Karpas-422 (cell line): ENCODE data around the gene SLC7A10. TPM values are rescaled to one million over a fixed set of nuclear protein-coding genes. Genes with fewer than 3 reads are reported as not detected.

Source experiments
- DNase-seq: peaks from one replicate; pipeline ENCODE4 v3.0.0-alpha.2; 2015
- H2AFZ ChIP-seq: fragments of 200-600 bp; sonication (generic); 2 replicates; pipeline ENCODE4 v1.6.1; 2014; ENCODE audit warnings: antibody characterized with exemption, low read length, mixed read lengths
- H3K27ac ChIP-seq: fragments of 200-600 bp; sonication (generic); 2 replicates; pipeline ENCODE4 v1.5.1; 2014; ENCODE audit warnings: mild to moderate bottlenecking, low read length, moderate library complexity
- H3K27me3 ChIP-seq: fragments of 200-600 bp; sonication (generic); 2 replicates; pipeline ENCODE4 v1.6.1; 2014; ENCODE audit warnings: low read length, mixed read lengths
- H3K36me3 ChIP-seq: fragments of 200-600 bp; sonication (generic); 2 replicates; pipeline ENCODE4 v1.6.1; 2014; ENCODE audit warnings: low read length, mixed read lengths; ENCODE audit not compliant: insufficient read depth
- H3K4me1 ChIP-seq: fragments of 200-600 bp; sonication (generic); 2 replicates; pipeline ENCODE4 v1.6.1; 2014; ENCODE audit warnings: mild to moderate bottlenecking, low read length, mixed read lengths
- H3K4me2 ChIP-seq: fragments of 200-600 bp; sonication (generic); 2 replicates; pipeline ENCODE4 v1.6.1; 2014; ENCODE audit warnings: low read length, low read depth, mild to moderate bottlenecking; ENCODE audit not compliant: poor library complexity, severe bottlenecking
- H3K4me3 ChIP-seq: fragments of 200-600 bp; sonication (generic); 2 replicates; pipeline ENCODE4 v1.5.1; 2014; ENCODE audit warnings: mild to moderate bottlenecking, antibody characterized with exemption, low read length, mixed read lengths
- H3K79me2 ChIP-seq: fragments of 200-600 bp; sonication (generic); 2 replicates; pipeline ENCODE4 v1.6.1; 2014; ENCODE audit warnings: mild to moderate bottlenecking, low read length, mixed read lengths
- H3K9ac ChIP-seq: fragments of 200-600 bp; sonication (generic); 2 replicates; pipeline ENCODE4 v1.6.0; 2014; ENCODE audit warnings: low read length
- H3K9me2 ChIP-seq: fragments of 200-600 bp; sonication (generic), shearing (Covaris generic); replicated peaks from 2 replicates; pipeline ENCODE4 v1.6.0; 2014; ENCODE audit warnings: mild to moderate bottlenecking, low read length, moderate library complexity; ENCODE audit not compliant: insufficient read depth
- H3K9me3 ChIP-seq: fragments of 300-700, 200-600 bp; sonication (generic); 2 replicates; pipeline ENCODE4 v1.6.1; 2014; ENCODE audit warnings: low read length, mixed read lengths
- H4K20me1 ChIP-seq: fragments of 200-600 bp; sonication (generic); 2 replicates; pipeline ENCODE4 v1.6.1; 2014; ENCODE audit warnings: mild to moderate bottlenecking, antibody characterized with exemption, low read length, low read depth; ENCODE audit not compliant: insufficient read depth
- total RNA-seq: library from RNA; depleted of rRNA; stranded (reverse); fragments of >200 nt; shearing (Covaris generic); gene quantifications from 2 replicates; pipeline ENCODE4 v1.2.3, GENCODE V29; 2014; ENCODE audit warnings: low replicate concordance

SLC7A10 gene
- total RNA-seq, 1 experiment from 2014 or later, result not detected

DNA sequence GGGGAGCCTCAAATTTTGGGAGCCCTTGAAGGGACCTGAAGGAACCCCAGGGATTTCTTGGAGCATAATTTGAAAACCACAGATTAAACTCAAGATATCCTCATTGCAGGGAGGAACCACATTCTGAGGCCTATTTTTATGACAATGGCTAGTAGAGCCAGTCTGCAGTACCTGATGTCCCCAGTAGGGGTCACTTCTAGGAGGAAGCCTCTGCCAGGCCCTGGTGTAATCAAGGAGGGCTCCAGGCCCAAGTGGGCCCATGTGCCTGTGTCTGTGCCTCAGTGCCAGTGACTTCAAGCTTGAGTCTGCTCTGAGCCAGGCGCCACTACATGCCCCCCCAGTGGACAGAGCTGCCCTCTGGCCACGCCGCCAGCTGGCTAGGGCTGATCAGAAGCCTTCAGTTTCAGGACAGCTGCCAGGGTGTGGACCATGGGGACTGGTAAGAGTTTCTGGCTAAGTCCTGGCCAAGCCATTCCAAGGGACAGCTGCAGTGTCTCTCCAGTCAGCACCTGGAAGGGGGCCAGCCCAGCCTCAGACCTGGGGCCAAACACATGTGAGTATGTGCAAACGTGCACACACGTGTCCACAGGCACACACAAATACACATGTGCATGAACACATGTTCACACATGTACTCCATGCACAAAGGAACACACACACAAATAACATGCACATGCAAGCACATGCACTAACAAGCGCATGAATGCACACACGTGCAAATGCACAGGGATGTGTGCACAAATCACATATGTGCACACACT lies 20.5 kb upstream of the SLC7A10 start:
- no peaks in the 10 kb centered on the region for H3K9me2 ChIP-seq
- H2AFZ ChIP-seq, result no peak overlapping the region
- no peaks in the 10 kb centered on the region for H3K4me1 ChIP-seq
- H3K36me3 ChIP-seq, result no peaks in the 10 kb centered on the region
- H4K20me1 ChIP-seq, result no peaks in the 10 kb centered on the region
- H3K27ac ChIP-seq, result no peak overlapping the region
- peak; percentile 70 for DNase-seq
- H3K9ac ChIP-seq, result no peak overlapping the region
- no peak overlapping the region for H3K4me2 ChIP-seq
- H3K9me3 ChIP-seq, result peaks cover 13% of the 10 kb centered on the region
- no peaks in the 10 kb centered on the region for H3K79me2 ChIP-seq
- no peaks in the 10 kb centered on the region for H3K27me3 ChIP-seq
- no peak overlapping the region for H3K4me3 ChIP-seq

DNA sequence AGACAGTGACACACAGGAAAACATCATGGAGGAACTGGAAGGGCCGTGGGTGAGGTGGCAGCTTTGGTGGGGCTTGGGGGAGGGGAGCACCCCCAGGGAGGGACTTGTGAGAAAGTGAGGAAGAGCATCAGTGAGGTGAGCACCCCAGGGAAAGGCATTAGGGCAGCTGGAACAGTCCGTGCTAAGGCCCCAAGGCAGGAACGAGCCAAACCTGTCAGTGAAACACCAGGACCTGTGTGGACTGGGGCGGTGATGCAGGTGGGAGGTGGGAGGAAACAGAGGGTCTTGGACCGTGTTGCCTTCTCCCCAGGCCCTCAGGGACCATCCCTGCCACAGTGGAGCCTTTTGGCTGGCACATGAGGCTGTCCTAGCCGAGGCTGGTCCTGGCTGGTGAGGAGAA lies 17.3 kb upstream of the SLC7A10 start:
- no peaks in the 10 kb centered on the region for H3K27me3 ChIP-seq
- H2AFZ ChIP-seq, result no peak overlapping the region
- no peak overlapping the region for H3K9ac ChIP-seq
- no peaks in the 10 kb centered on the region for H4K20me1 ChIP-seq
- H3K9me2 ChIP-seq, result no peaks in the 10 kb centered on the region
- no peak overlapping the region for H3K4me3 ChIP-seq
- peaks cover 7% of the 10 kb centered on the region; the same call in 1 of the 2 replicates for H3K9me3 ChIP-seq
- H3K79me2 ChIP-seq, result no peaks in the 10 kb centered on the region
- H3K4me1 ChIP-seq, result no peaks in the 10 kb centered on the region
- no peak overlapping the region for H3K4me2 ChIP-seq
- no peaks in the 10 kb centered on the region for H3K36me3 ChIP-seq
- no peak for DNase-seq
- H3K27ac ChIP-seq, result no peak overlapping the region

GRCh38 chr19:33242131-33242530 lies 16.5 kb upstream of the SLC7A10 start:
- no peak for DNase-seq
- H3K9me2 ChIP-seq, result no peaks in the 10 kb centered on the region

GRCh38 chr19:33241530-33242101 lies 16.0 kb upstream of the SLC7A10 start:
- Histone ChIP-seq H2AFZ (no peak overlapping the region), H3K9ac (no peak overlapping the region), H3K27ac (no peak overlapping the region)

More at GRCh38 chr19:33242131-33242530, 16.5 kb upstream of the SLC7A10 start:
- no peak overlapping the region for H3K27ac ChIP-seq
- H3K27me3 ChIP-seq, result no peaks in the 10 kb centered on the region
- H3K9ac ChIP-seq, result no peak overlapping the region
- no peaks in the 10 kb centered on the region for H3K79me2 ChIP-seq
- no peak overlapping the region for H3K4me2 ChIP-seq
- H3K36me3 ChIP-seq, result no peaks in the 10 kb centered on the region
- H3K9me3 ChIP-seq, result peaks cover 7% of the 10 kb centered on the region; the same call in 1 of the 2 replicates
- H2AFZ ChIP-seq, result no peak overlapping the region
- H4K20me1 ChIP-seq, result no peaks in the 10 kb centered on the region
- H3K4me3 ChIP-seq, result no peak overlapping the region
- H3K4me1 ChIP-seq, result no peaks in the 10 kb centered on the region

GRCh38 chr19:33241091-33241529 lies 15.5 kb upstream of the SLC7A10 start:
- no peaks in the 10 kb centered on the region for H3K4me1 ChIP-seq
- H3K4me2 ChIP-seq, result no peak overlapping the region
- H3K9ac ChIP-seq, result no peak overlapping the region
- no peak for DNase-seq
- no peak overlapping the region for H2AFZ ChIP-seq
- H3K36me3 ChIP-seq, result no peaks in the 10 kb centered on the region
- H4K20me1 ChIP-seq, result no peaks in the 10 kb centered on the region
- H3K27me3 ChIP-seq, result no peaks in the 10 kb centered on the region
- H3K9me3 ChIP-seq, result peaks cover 4% of the 10 kb centered on the region; the same call in 1 of the 2 replicates
- H3K27ac ChIP-seq, result no peak overlapping the region
- H3K9me2 ChIP-seq, result no peaks in the 10 kb centered on the region
- no peaks in the 10 kb centered on the region for H3K79me2 ChIP-seq
- no peak overlapping the region for H3K4me3 ChIP-seq

More at GRCh38 chr19:33241530-33242101, 16.0 kb upstream of the SLC7A10 start:
- Histone ChIP-seq H3K79me2 (no peaks in the 10 kb centered on the region), H4K20me1 (no peaks in the 10 kb centered on the region), H3K4me1 (no peaks in the 10 kb centered on the region), H3K27me3 (no peaks in the 10 kb centered on the region), H3K9me3 (peaks cover 7% of the 10 kb centered on the region; the same call in 1 of the 2 replicates), H3K36me3 (no peaks in the 10 kb centered on the region), H3K4me2 (no peak overlapping the region), H3K4me3 (no peak overlapping the region), H3K9me2 (no peaks in the 10 kb centered on the region)
- DNase-seq, result peak; percentile 53

GRCh38 chr19:33240181-33240771 lies 14.6 kb upstream of the SLC7A10 start:
- no peaks in the 10 kb centered on the region for H3K9me3 ChIP-seq
- no peak overlapping the region for H3K27ac ChIP-seq
- H3K4me1 ChIP-seq, result no peaks in the 10 kb centered on the region
- H4K20me1 ChIP-seq, result no peaks in the 10 kb centered on the region
- no peaks in the 10 kb centered on the region for H3K36me3 ChIP-seq
- H3K4me3 ChIP-seq, result no peak overlapping the region
- H3K79me2 ChIP-seq, result no peaks in the 10 kb centered on the region
- DNase-seq, result no peak
- H3K9me2 ChIP-seq, result no peaks in the 10 kb centered on the region
- H2AFZ ChIP-seq, result no peak overlapping the region
- H3K4me2 ChIP-seq, result no peak overlapping the region
- no peaks in the 10 kb centered on the region for H3K27me3 ChIP-seq
- H3K9ac ChIP-seq, result no peak overlapping the region

- Histone ChIP-seq H2AFZ (no peak overlapping the region), H3K79me2 (no peaks in the 10 kb centered on the region), H3K4me1 (0 out of 2 replicates have a peak, but pooled peaks cover 2% of the 10 kb centered on the region), H3K36me3 (no peaks in the 10 kb centered on the region), H3K4me2 (no peak overlapping the region), H3K9me2 (no peaks in the 10 kb centered on the region), H3K4me3 (no peak overlapping the region), H3K9ac (no peak overlapping the region), H3K9me3 (no peaks in the 10 kb centered on the region), H4K20me1 (no peaks in the 10 kb centered on the region), H3K27me3 (no peaks in the 10 kb centered on the region), H3K27ac (no peak overlapping the region)
- no peak for DNase-seq
Measured at GRCh38 chr19:33239223-33239975, 13.7 kb upstream of the SLC7A10 start.
